Smooth muscle cell (in vitro differentiated cells): ENCODE measurements around the gene PRAMEF20. TPM values are rescaled to one million over a fixed set of nuclear protein-coding genes. Genes with fewer than 3 reads are reported as not detected.
"Not testable (repeated sequence)": the region's sequence is repeated elsewhere in the genome, so short reads cannot be mapped to it uniquely, and the experiment has no call there.

Source experiments
- DNase-seq: peaks from one replicate; lab custom pipeline; 2025; ENCODE audit not compliant: unreplicated experiment; lab: John Stamatoyannopoulos, UW
- H2AFZ ChIP-seq: fragments of 200-600 bp; sonication (generic); 2 replicates; pipeline ENCODE4 v1.6.0; 2016; ENCODE audit warnings: antibody characterized with exemption, low read depth, mild to moderate bottlenecking
- H3F3A ChIP-seq: fragments of 200-600 bp; sonication (generic); 2 replicates; pipeline ENCODE4 v1.6.0; 2017; ENCODE audit warnings: antibody characterized with exemption, low read depth
- H3K27ac ChIP-seq: fragments of 200-600 bp; sonication (generic); 2 replicates; pipeline ENCODE4 v1.5.1; 2016; ENCODE audit warnings: low read depth, mild to moderate bottlenecking
- H3K27me3 ChIP-seq: fragments of 200-600 bp; sonication (generic); 2 replicates; pipeline ENCODE4 v1.6.1; 2016; ENCODE audit warnings: low read depth, mild to moderate bottlenecking
- H3K36me3 ChIP-seq: fragments of 200-600 bp; sonication (generic); 2 replicates; pipeline ENCODE4 v1.5.1; 2016; ENCODE audit warnings: low read depth
- H3K4me1 ChIP-seq: fragments of 200-600 bp; sonication (generic); 2 replicates; pipeline ENCODE4 v1.5.1; 2016; ENCODE audit warnings: low read depth
- H3K4me2 ChIP-seq: fragments of 200-600 bp; sonication (generic); 2 replicates; pipeline ENCODE4 v1.6.0; 2016; ENCODE audit warnings: mild to moderate bottlenecking
- H3K4me3 ChIP-seq: fragments of 200-600 bp; sonication (generic); 2 replicates; pipeline ENCODE4 v1.5.1; 2016; ENCODE audit warnings: mild to moderate bottlenecking
- H3K79me2 ChIP-seq: fragments of 200-600 bp; sonication (generic); 2 replicates; pipeline ENCODE4 v1.6.0; 2016; ENCODE audit warnings: low read depth, mild to moderate bottlenecking
- H3K9ac ChIP-seq: fragments of 200-600 bp; sonication (generic); 2 replicates; pipeline ENCODE4 v1.6.0; 2016; ENCODE audit warnings: low read depth
- H3K9me3 ChIP-seq: fragments of 200-600 bp; sonication (generic); replicated peaks from 2 replicates; pipeline ENCODE4 v1.5.1; 2016; ENCODE audit warnings: low read depth
- H4K20me1 ChIP-seq: fragments of 200-600 bp; sonication (generic); 2 replicates; pipeline ENCODE4 v1.6.0; 2016; ENCODE audit warnings: low read depth
- CTCF ChIP-seq: fragments of 200-600 bp; sonication (generic); IDR thresholded peaks from 2 replicates; pipeline ENCODE4 v1.5.1; 2017; ENCODE audit warnings: borderline replicate concordance, mild to moderate bottlenecking, antibody characterized with exemption; ENCODE audit not compliant: insufficient read depth, poor library complexity, severe bottlenecking
- WGBS: methylation state at CpG from one replicate; pipeline ENCODE4 v1.1.7; 2016; ENCODE audit warnings: low lambda C conversion rate; 5-methylcytosine and 5-hydroxymethylcytosine counted together
- polyA plus RNA-seq: library from polyadenylated mRNA; unstranded; fragments of >200 nt; fragmentation: Nextera tagmentation; extraction: Ambion mirVana; gene quantifications from 2 replicates; pipeline ENCODE4 v1.2.1, GENCODE V29; 2016
- total RNA-seq: library from RNA; depleted of rRNA; stranded (reverse); fragments of >200 nt; gene quantifications from 2 replicates; pipeline ENCODE4 v1.2.3, GENCODE V29; 2014

The PRAMEF20 gene
- total and polyA plus RNA-seq, 2 experiments from 2014 or later, result not detected

GRCh38 chr1:13394761-13395160 is 15.5 kb upstream of the PRAMEF20 start:
- not testable (repeated sequence) for H3K79me2 ChIP-seq, H2AFZ ChIP-seq, H3K27me3 ChIP-seq, H3K9ac ChIP-seq, H3K4me1 ChIP-seq, DNase-seq, H3K27ac ChIP-seq, H3K9me3 ChIP-seq, H4K20me1 ChIP-seq, H3F3A ChIP-seq, H3K4me3 ChIP-seq, H3K36me3 ChIP-seq, H3K4me2 ChIP-seq
- 90% methylated on average over 20 of the region's 32 CpGs for WGBS

- 90% methylated on average over 22 of the region's 22 CpGs for WGBS
- not testable (repeated sequence) for H3K27me3 ChIP-seq
Observed at GRCh38 chr1:13395311-13395710, 14.9 kb upstream of the PRAMEF20 start.

GRCh38 chr1:13407811-13408210 is 2.4 kb upstream of the PRAMEF20 start:
- H3K4me2 ChIP-seq, result no peak overlapping the region
- no peaks in the 10 kb centered on the region for H3K9me3 ChIP-seq
- no peak overlapping the region for H3K27ac ChIP-seq
- DNase-seq, result no peak
- WGBS, result 67% methylated on average over 4 of the region's 4 CpGs
- no peaks in the 10 kb centered on the region for H4K20me1 ChIP-seq
- H3F3A ChIP-seq, result no peaks in the 10 kb centered on the region
- no peaks in the 10 kb centered on the region for H3K4me1 ChIP-seq
- no peaks in the 10 kb centered on the region for H3K36me3 ChIP-seq
- H2AFZ ChIP-seq, result no peak overlapping the region
- no peak overlapping the region for H3K9ac ChIP-seq
- TF ChIP-seq CTCF, result no peak
- no peak overlapping the region for H3K4me3 ChIP-seq
- H3K79me2 ChIP-seq, result no peaks in the 10 kb centered on the region
- H3K27me3 ChIP-seq, result no peaks in the 10 kb centered on the region

More at GRCh38 chr1:13395311-13395710, 14.9 kb upstream of the PRAMEF20 start:
- H2AFZ ChIP-seq, DNase-seq, H4K20me1 ChIP-seq, H3K4me3 ChIP-seq, H3K9me3 ChIP-seq, H3K27ac ChIP-seq, H3F3A ChIP-seq, H3K9ac ChIP-seq, H3K79me2 ChIP-seq, H3K36me3 ChIP-seq, H3K4me2 ChIP-seq, H3K4me1 ChIP-seq: not testable (repeated sequence)

DNA sequence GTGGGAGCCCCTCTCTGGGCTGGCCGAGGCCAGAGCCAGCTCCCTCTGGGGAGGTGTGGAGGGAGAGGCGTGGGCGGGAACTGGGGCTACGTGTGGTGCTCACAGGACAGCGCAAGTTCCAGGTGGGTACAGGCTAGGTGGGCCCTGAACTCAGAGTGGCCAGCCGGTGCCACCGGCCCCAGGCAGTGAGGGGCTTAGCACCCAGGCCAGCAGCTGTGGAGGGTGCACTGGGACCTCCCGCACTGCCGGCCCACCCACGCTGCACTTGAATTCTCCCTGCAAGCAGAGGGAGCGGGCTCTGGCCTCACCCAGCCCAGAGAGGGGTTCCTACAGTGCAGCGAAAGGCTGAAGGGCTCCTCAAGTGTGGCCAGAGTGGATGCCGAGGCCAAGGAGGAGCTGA is 20.2 kb downstream of the PRAMEF20 start:
- 85% methylated on average over 13 of the region's 13 CpGs for WGBS
- H3K9ac ChIP-seq, result no peak overlapping the region
- no peaks in the 10 kb centered on the region for H3K79me2 ChIP-seq
- H3K27ac ChIP-seq, result no peak overlapping the region
- H3F3A ChIP-seq, result no peaks in the 10 kb centered on the region
- H2AFZ ChIP-seq, result no peak overlapping the region
- no peak for DNase-seq
- H3K4me3 ChIP-seq, result no peak overlapping the region
- TF ChIP-seq CTCF, result no peak
- no peaks in the 10 kb centered on the region for H3K27me3 ChIP-seq
- no peaks in the 10 kb centered on the region for H3K36me3 ChIP-seq
- no peaks in the 10 kb centered on the region for H3K4me1 ChIP-seq
- H3K9me3 ChIP-seq, result no peaks in the 10 kb centered on the region
- H4K20me1 ChIP-seq, result no peaks in the 10 kb centered on the region
- H3K4me2 ChIP-seq, result no peak overlapping the region

- H3K4me1 ChIP-seq, result no peaks in the 10 kb centered on the region
- no peak overlapping the region for H2AFZ ChIP-seq
- H4K20me1 ChIP-seq, result no peaks in the 10 kb centered on the region
- no peak for DNase-seq
- no peaks in the 10 kb centered on the region for H3K36me3 ChIP-seq
- H3K9me3 ChIP-seq, result peaks cover 5% of the 10 kb centered on the region
- H3K9ac ChIP-seq, result no peak overlapping the region
- no peaks in the 10 kb centered on the region for H3K27me3 ChIP-seq
- H3F3A ChIP-seq, result no peaks in the 10 kb centered on the region
- no peak overlapping the region for H3K4me3 ChIP-seq
- 90% methylated on average over 3 of the region's 3 CpGs for WGBS
- TF ChIP-seq CTCF, result no peak
- no peak overlapping the region for H3K27ac ChIP-seq
- H3K4me2 ChIP-seq, result no peak overlapping the region
- no peaks in the 10 kb centered on the region for H3K79me2 ChIP-seq
Observed at GRCh38 chr1:13432251-13432650, 22.0 kb downstream of the PRAMEF20 start.

DNA sequence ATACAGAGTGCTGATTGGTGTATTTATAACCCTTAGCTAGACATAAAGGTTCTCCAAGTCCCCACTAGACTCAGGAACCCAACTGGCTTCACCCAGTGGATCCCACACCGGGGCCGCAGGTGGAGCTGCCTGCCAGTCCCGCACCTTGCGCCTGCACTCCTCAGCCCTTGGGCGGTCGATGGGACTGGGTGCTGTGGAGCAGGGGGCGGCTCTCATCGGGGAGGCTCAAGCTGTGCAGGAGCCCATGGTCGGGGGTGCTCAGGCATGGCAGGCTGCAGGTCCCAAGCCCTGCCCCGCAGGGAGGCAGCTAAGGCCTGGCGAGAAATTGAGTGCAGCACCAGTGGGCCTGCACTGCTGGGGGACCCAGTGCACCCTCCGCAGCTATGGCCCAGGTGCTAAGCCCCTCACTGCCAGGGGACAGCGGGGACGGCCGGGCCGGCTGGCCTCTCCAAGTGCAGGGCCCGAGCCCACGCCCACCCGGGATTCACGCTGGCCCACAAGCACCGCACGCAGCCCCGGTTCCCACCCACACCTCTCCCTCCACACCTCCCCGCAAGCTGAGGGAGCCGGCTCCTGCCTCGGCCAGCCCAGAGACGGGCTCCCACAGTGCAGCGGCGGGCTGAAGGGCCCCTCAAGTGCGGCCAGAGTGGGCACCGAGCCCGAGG is 23.6 kb downstream of the PRAMEF20 start:
- DNase-seq, H3K27ac ChIP-seq, H3F3A ChIP-seq, H3K4me3 ChIP-seq, H3K79me2 ChIP-seq, H3K27me3 ChIP-seq, H3K9me3 ChIP-seq, H2AFZ ChIP-seq, H3K36me3 ChIP-seq, H3K9ac ChIP-seq, H3K4me2 ChIP-seq, H4K20me1 ChIP-seq, H3K4me1 ChIP-seq: not testable (repeated sequence)
- 83% methylated on average over 21 of the region's 32 CpGs for WGBS
